ENCODE data around the gene ABCB8. TPM values are rescaled to one million over a fixed set of nuclear protein-coding genes. Genes with fewer than 3 reads are reported as not detected.

ABCB8 gene
- total RNA-seq, 1 donor from 2014 or later: 36.2 TPM

- H3K27me3 Mint-ChIP-seq: peaks cover 23% of the 10 kb centered on the region
- H3K9me3 Mint-ChIP-seq (ENCODE audit: low read depth): no peaks in the 10 kb centered on the region
- no peak for TF ChIP-seq CTCF (IDR thresholded peaks at IDR 0.05; ENCODE audit: unreplicated experiment)
- no peaks in the 10 kb centered on the region for H3K4me1 Mint-ChIP-seq (ENCODE audit: low read depth)
- no peaks in the 10 kb centered on the region for H3K36me3 Mint-ChIP-seq (ENCODE audit: insufficient read depth)
- DNase-seq (ENCODE audit: low spot score, unreplicated experiment): no peak
- no peak overlapping the region for H3K27ac Mint-ChIP-seq
- H3K4me3 Mint-ChIP-seq (ENCODE audit: low read depth): no peak overlapping the region
Observed at GRCh38 chr7:151005566-151005965, 22.7 kb upstream of the ABCB8 start.

- DNase-seq (ENCODE audit: low spot score, unreplicated experiment): no peak
- Mint-ChIP-seq H3K27ac (no peak overlapping the region), H3K4me1 (ENCODE audit: low read depth) (no peaks in the 10 kb centered on the region), H3K4me3 (ENCODE audit: low read depth) (no peak overlapping the region), H3K27me3 (peaks cover 31% of the 10 kb centered on the region), H3K9me3 (ENCODE audit: low read depth) (no peaks in the 10 kb centered on the region), H3K36me3 (ENCODE audit: insufficient read depth) (no peaks in the 10 kb centered on the region)
- TF ChIP-seq CTCF (IDR thresholded peaks at IDR 0.05; ENCODE audit: unreplicated experiment): no peak
Observed at GRCh38 chr7:151006590-151007300, 21.5 kb upstream of the ABCB8 start.

GRCh38 chr7:151007469-151007898 is 20.8 kb upstream of the ABCB8 start:
- TF ChIP-seq CTCF (IDR thresholded peaks at IDR 0.05; ENCODE audit: unreplicated experiment): no peak
- H3K27me3 Mint-ChIP-seq: peaks cover 38% of the 10 kb centered on the region
- no peak overlapping the region for H3K27ac Mint-ChIP-seq
- H3K36me3 Mint-ChIP-seq (ENCODE audit: insufficient read depth): no peaks in the 10 kb centered on the region
- H3K4me1 Mint-ChIP-seq (ENCODE audit: low read depth): no peaks in the 10 kb centered on the region
- no peaks in the 10 kb centered on the region for H3K9me3 Mint-ChIP-seq (ENCODE audit: low read depth)
- no peak overlapping the region for H3K4me3 Mint-ChIP-seq (ENCODE audit: low read depth)
- DNase-seq (ENCODE audit: low spot score, unreplicated experiment): no peak

- no peak for TF ChIP-seq CTCF (IDR thresholded peaks at IDR 0.05; ENCODE audit: unreplicated experiment)
- Mint-ChIP-seq H3K27ac (no peak overlapping the region), H3K4me3 (ENCODE audit: low read depth) (no peak overlapping the region), H3K4me1 (ENCODE audit: low read depth) (peaks cover 2% of the 10 kb centered on the region), H3K27me3 (peaks cover 44% of the 10 kb centered on the region), H3K36me3 (ENCODE audit: insufficient read depth) (no peaks in the 10 kb centered on the region), H3K9me3 (ENCODE audit: low read depth) (no peaks in the 10 kb centered on the region)
- DNase-seq (ENCODE audit: low spot score, unreplicated experiment): no peak
Observed at GRCh38 chr7:151008143-151008510, 20.1 kb upstream of the ABCB8 start.

GRCh38 chr7:151008511-151009323 is 19.5 kb upstream of the ABCB8 start:
- peak; percentile 45 for DNase-seq (ENCODE audit: low spot score, unreplicated experiment)
- Mint-ChIP-seq H3K27ac (no peak overlapping the region), H3K4me3 (ENCODE audit: low read depth) (peak overlapping the region; percentile 38), H3K27me3 (peaks cover 41% of the 10 kb centered on the region), H3K4me1 (ENCODE audit: low read depth) (peaks cover 2% of the 10 kb centered on the region), H3K36me3 (ENCODE audit: insufficient read depth) (no peaks in the 10 kb centered on the region), H3K9me3 (ENCODE audit: low read depth) (no peaks in the 10 kb centered on the region)
- peak; percentile 73 for TF ChIP-seq CTCF (IDR thresholded peaks at IDR 0.05; ENCODE audit: unreplicated experiment)
